SKM-1 treated with dmso at 0.1 percent for 144 hours (cell line): ENCODE data around the gene MTA2.
A peak's percentile ranks its signal among the peaks of the same experiment; 100 is the strongest.
"Not testable (repeated sequence)": the region's sequence is repeated elsewhere in the genome, so short reads cannot be mapped to it uniquely, and the experiment has no call there.

Source experiments
- DNase-seq: peaks from one replicate; lab custom pipeline; 2025; ENCODE audit not compliant: unreplicated experiment; lab: John Stamatoyannopoulos, UW

MTA2 gene

DNA sequence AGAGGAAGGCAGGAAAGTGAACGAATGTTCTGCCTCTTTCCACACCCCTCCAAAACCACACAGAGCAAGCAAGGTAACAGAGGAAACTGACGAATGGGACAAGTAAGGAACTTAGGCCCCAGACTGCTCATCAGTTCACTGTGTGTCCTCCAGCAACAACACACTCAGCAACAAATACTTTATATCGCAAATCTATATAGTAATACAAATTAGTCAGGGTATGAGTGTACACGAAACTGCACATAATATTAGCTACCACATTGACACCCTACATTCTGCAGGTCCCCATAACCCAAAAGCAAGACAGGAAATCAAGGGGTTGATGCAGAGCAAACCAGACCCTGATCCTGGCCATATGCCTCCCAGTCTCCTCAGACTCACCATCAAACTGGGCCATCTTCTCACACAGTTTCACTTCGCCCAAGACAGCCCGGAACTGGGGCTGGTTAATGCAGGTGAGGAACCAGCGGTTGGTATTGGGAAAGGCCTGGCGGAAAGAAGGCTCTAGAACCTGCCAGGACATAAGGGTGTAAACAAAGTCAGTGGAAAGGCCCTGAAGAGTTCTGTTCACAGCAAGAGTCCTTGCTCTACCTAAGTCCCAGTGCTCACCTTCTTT is 34.5 kb downstream of the MTA2 start:
- no peak for DNase-seq

DNA sequence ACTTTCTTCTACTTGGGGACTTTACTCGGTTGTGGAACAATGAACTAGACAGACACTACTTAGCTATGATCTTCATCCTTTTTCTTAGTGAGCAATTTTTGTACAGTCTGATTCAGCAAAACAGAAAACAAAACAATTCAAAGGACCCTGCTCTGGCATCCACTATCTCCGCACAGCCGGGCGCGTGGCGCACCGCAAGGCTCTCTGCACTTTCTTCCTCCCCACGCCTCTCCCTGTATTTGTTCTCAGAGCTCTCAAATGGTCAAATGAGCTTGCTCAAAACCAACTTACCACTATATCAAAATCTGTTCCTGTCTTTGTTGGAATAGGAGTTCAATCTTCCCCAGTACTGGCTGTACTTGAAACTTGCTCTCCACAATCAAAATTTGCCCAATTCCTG is 35.4 kb downstream of the MTA2 start:
- no peak for DNase-seq

DNA sequence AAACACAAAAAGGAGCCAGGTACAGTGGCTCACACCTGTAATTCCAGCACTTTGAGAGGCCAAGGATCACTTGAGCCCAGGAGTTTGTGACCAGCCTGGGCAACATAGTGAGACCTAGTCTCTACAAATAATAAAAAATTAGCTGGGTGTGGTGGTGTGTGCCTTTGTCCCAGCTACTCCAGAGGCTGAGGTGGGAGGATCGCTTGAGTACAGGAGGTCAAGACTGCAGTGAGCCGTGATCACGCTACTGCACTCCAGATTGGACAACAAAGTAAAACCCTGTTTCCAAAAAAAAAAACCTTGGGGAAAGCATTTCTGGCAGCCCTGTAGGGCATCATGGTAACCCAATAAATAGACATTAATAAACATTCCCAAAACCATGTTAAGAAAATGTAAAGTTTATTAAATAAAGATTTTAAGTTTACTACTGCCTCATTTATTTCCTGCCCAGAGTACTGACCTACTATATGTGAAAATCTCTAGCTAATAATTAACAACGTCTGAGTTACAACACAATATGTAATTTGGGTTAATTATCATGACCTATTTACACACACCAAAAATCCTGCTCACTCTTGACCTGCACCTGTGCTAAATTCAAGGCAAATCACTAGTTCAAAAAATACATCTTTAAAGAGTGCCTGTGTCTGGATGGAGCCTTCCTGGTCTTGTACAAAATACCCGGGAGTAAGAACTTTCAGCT is 36.4 kb downstream of the MTA2 start:
- no peak for DNase-seq

DNA sequence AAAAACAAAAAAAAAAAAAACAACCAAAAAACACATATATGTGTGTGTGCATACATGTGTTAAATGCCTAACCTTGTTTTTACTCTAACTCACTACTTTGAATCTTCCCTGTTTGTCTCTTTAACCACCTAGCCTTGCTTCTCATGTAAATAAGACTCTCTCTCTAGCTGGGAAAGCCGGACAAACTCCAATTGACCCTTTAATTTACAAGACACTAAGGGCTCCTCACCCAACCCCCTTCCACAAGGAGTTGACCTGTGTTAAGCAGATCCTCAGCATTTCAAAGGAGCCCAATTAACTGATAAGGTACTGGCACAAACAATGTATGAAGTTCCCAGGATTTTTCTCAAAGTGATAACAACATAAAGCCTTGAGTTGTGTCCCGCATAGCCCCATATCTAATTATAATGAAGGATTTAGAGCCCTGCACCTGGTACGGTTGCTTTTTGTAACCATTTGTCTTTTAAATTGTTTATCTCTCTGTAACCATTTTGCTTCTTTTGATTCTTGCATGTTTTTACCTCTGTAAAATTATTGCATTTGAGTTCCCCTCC is 39.9 kb downstream of the MTA2 start:
- DNase-seq = not testable (repeated sequence)

DNA sequence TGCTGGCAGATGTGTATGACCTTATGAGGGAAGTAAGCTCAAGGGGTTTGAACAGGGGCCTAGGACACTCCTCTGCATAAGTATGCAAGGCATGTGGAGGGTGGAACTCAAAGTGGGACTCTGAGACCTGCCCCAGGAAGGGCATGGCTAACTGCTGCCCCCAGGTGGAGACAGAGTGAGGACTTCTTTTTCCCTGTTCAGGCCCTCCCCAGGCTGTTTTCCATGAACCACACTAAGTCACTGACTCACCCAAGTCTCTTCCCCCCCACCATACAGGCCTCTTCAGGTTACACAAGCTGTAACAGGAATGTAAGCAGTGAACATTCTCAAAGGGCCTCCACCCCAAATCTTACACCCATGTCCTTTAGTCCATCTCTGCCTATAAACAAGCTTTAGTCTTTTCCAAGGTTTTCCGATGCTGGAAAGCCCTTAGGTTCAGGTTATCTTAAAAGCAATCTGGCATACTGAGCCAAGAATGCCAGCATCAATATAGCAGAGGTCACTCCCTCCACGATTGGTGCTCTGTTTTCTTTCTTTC is 41.0 kb downstream of the MTA2 start:
- DNase-seq = peak; percentile 47

DNA sequence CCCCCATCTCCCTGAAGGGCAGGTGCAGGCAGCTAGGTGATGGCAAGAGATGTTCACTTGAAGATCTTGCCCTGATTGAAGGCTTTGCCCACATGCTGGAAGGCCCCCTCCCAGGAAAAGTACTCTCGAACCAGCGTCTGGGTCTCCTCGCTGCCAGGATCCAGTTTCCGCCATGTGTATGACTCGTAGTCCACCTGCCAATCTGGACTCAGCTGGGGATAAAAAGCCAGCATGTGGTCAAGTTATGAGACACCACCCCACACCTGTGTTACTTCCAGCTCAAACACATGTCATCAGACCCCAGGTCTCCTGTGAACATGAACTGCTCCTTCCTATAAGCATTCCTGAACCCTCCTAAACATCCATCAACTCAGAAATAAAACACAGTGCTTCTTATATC is 42.0 kb downstream of the MTA2 start:
- DNase-seq = not testable (repeated sequence)

DNA sequence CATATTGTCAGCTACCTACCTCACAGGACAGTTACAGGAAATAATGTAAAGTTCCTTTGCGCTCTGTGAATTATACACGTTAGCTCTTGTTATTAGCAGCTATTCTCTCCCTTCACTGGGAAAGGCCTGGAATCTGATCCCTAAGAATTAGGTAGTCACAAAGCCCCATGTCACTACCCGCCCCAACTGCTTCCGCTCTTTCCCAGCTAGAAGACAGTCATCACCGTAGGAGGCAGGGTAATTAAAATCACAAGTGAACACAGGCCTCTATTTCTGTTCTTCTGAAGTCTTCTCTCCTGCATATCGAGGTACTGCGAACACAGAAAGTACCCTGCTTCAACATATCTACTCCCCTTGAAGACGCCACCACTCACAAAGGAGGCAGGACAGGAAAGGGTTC is 42.5 kb downstream of the MTA2 start:
- no peak for DNase-seq

DNA sequence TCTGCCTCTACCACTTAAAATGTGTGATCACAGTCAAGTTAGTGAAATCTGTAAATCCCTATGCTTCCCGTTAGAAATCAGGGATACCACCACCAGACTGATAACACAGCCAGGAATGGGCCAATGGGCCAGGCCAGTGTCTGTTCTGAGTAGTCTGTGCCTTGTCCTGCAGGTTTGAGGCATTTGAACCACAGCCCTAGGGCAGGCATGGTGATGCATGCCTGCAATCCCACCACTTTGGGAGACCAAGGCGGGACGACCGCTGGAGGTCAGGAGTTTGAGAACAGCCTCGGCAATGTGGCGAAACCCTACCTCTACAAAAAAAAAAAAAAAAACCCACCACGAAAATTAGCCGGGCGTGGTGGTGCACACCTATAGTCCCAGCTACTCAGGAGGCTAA is 43.0 kb downstream of the MTA2 start:
- no peak for DNase-seq

DNA sequence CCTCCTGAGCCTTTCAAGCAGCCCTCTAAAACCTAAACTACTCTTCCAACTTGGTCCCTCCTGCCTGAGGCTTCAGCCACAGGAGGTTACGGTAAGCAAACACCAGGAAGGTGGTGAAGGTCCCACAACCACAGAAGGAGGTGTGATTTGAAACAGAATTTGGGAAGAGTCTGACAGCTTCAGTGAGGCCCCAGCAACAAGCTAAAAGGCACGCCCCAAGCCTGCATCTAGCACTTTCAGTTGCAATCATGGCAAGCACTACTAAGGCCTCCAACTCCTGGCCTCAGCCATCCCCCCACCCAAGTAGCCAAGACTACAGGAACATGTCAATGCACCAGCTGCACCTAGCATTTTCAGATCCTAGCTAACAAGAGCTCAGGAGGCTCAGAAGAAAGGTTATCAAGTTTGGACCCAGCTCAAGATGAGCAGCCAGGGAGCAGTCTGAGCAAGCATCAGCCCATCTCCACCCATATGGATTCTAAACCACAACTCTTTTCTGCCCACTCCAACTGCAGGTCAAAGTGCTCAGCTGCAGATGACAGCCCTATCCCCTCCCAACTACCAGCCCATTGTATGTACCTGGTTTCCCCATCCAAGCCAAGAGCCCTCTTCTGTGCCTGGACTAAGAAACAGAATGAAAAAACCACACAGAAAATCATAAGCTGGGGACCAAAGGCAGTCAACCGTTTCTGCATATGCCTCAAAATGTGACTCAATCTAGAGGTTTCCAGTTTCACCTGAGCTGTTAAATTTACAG is 44.6 kb downstream of the MTA2 start:
- no peak for DNase-seq

DNA sequence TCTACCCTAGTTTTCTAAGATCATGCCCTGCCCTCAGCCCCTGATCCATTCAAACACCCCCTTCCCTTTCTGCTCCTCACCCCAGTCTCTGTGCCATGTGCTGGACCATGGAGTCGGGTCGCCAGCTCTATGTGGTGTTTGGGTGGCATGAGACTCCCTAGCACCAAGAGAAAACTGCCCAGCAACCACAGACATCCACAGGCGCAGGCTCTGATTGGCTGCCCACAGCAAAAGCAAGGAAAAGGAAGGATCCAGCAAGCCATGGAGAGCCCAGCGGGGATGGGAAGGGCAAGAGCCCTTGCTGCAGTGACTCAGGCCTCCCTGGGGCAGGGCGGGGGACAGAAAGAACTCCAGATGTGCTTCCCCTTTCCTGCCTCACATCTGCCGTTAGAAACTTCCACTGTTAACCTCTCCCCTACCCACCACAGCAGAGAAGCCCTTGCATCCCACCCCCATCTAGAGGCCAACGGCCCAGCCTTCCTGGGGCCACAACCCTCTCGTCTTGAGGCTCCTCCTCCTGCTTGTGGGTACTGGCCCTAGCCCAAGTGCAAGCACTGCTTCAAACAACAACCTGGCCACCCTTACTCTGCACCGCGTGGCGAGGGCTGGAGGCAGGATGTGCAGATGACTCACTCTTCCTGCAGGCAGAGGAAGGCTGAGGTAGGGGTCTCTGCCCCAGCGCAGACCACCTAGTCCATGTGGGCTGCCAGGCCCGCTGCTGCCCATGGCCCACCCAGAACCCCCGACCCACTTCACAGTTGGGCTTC is 45.4 kb downstream of the MTA2 start:
- DNase-seq = peak; percentile 83

DNA sequence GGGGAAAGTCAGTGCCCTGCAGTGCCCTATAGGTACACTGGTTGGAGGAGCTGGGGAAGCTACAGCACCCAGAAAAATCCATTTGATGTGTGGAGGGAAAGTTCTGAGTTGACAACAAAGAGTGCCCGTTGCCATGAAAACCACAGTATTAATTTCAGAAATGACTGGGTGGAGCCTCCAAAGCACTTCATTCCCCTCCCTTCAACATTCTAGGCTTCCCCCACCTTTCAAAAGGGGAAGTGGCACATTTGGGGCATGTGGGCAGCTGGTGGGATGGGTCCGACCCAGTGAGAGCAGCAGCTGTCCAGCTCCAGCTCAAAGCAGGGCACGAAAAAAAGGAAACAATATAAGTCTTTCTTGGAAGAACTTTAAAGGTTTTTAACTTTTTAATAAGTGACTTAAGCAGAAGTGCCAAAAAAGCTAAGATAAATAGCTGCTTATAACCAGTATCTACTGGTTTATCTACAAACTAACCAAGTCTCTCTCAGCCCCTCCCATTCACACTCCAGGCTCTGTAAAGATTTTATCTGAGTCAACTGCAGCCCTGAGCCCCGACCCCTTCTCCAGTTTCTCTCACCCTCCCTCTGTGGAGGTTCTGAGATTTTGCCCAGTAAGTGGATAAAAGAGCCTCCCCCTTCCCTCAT is 46.1 kb downstream of the MTA2 start:
- peak; percentile 67 for DNase-seq

DNA sequence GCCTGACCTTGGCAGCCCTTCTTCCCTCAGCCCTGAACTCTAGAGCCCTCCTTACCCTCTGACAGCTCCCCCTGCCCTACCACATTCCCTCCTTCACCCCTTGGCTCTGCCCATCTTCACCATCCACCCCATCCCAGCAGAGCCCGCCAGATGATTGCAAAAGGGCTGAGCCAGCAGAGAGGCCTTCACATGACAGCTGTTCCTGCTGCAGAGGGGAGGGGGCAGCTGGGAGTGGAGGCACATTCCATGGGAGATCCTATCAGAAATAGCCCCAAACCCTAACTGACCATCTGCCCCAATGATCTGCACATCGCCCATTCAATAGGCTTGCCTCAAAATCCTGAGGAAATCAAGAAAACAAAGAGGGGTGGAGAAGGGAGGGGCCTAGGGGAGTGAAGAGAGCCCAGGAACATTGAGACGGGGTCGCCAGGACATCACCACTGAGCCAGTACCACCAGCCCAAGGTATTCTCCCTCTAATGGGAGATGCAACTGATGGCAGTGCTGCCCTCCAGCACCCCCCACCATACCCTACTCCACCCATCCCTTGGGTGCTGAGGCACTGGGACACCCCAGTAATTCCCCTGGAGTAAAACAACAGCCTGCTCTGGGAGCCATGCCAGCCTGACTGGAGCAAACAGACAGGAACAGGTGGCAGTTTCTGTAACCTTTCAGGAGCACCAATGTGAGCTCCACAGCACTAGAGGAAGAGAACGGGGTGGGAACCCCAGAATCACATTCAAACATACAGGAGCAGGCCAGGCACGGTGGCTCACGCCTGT is 47.1 kb downstream of the MTA2 start:
- no peak for DNase-seq

DNA sequence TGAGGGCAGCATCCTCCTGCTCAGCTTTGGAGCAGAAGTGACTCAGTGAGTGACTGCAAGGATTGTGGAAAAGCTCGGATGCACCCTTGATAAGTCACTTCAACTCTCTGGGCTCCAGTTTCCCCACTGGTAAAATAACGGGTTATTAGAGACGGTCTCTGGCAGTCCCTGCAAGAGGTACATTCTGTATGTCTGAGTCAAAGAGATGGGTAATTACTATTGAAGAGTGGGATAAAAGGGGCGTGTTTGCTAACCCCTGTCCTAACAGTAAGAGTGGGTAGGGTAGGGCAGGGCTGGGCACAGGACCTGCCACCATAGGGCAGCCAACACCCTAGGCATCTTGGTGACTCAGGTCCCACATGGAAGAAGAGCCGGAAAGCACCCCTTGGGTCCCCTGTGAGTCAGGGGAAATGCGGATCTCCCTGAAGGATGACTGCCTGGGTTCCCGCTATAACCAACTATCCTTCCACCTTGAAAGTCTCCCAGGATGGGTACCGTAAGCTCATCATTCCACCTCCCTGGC is 47.8 kb downstream of the MTA2 start:
- DNase-seq = no peak

DNA sequence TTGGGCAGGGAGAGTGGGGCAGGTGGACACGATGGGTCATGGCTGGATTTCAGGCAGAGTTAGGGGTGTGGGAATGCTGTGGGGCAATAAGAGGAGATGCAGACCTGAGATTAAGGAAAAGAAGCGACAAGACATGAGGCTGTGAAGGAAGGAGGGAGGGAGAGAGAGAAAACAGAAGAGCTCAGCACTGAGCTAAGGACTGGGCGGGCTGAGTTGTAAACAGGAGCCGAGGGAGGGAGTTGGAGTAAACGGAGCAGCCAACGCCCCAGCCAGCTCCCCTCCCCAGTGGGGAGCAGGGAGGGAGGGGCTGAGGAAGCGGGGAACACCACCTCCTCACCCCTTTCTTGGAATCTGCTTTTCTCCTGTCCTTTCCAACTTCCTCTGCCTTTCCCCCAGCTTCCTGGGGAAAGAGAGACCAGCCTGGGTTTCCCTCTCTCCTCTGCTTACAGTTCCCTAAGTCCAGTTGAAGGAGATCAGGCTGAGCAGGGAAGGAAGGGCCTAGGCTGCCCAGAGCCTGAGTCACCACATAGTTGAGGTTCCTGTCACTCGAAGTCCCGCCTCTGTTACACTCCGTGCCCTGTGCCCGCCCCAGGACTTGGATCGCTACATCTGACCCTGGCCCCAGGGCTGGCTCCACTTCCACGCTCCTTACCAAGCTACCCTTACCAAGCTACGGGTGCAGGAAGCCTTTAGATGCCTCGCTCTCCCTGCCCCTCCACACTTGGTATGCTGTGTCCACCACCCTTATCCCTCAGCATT is 48.4 kb downstream of the MTA2 start:
- peak; percentile 48 for DNase-seq

DNA sequence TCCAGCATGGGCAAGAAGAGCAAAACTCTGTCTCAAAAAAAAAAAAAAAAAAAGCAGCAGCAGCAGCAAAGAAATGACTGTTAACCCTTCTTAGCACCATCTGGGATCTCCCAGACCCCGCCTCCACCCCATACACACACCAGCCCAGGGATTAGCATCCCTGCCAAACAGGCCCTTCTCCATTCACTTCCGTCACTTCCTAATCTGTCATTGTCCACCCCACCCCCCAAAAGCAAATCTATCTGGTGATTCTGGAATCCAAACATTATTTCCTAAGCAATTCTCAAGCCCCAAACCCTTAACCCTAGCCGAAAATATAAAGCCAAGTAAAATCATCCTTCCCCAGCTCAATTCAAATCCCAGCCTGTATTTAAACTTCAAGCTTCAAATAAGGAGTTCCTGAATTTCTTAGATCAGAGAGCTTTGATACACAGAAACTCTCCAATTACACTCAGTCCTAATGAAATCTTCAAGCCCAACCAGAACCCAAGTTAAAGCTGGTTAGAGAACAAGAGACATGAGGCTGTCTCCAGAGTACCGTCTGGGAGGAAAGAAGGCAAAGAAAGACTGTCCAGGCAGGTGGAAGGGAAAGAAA is 49.1 kb downstream of the MTA2 start:
- no peak for DNase-seq

DNA sequence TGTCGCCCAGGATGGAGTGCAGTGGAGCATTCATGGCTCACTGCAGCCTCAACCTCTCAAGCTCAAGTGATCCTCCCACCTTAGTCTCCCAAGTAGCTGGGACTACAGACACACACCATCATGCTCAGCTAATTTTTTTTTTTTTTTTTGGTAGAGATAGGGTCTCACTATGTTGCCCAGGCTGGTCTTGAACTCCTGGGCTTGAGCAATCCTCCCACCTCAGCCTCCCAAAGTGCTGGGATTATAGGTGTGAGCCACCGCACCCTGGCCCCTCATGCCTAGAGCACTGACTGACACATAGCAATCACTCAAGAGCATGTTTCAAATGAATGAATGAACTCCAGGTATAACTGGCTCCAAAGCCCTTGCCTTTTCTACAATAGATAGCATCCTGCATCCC is 51.2 kb downstream of the MTA2 start:
- not testable (repeated sequence) for DNase-seq

DNA sequence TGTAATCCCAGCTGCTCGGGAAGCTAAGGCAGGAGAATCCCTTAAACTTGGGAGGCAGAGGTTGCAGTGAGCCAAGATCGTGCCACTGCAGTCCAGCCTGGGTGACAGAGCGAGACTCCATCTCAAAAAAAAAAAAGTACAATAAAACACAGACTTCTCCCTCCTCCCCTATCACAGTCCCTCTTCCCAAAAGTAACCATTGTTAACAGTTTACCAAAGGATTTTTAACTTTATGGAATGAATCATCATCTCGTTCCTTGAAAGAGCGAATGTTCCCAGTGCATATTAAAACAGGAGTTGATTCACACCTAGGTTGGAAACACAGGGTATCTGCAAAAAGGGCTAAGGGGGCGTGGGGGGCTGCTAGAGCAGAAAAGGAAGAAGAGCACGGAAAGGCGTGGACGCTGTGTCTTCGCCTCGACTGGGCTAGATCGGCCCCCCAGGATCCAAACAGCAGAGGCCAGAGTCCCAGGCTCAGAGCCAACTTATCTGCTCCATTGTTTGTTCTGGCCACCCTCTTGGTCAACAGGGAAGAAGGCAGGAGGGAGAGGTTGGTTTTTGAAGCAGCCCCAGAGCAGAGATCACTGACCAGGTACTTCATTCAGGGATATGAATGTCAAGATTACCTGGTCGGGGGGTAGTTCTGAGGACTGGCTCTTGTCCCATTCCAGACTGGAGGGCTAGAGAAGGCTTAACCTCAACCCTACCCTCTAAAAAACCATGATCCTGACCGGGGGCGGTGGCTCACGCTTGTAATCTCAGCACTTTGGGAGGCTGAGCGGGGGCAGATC is 52.9 kb downstream of the MTA2 start:
- no peak for DNase-seq
